Measurements from ENCODE around the gene TAF4B.
"Not testable (repeated sequence)": the region's sequence is repeated elsewhere in the genome, so short reads cannot be mapped to it uniquely, and the experiment has no call there.

Gene TAF4B

DNA sequence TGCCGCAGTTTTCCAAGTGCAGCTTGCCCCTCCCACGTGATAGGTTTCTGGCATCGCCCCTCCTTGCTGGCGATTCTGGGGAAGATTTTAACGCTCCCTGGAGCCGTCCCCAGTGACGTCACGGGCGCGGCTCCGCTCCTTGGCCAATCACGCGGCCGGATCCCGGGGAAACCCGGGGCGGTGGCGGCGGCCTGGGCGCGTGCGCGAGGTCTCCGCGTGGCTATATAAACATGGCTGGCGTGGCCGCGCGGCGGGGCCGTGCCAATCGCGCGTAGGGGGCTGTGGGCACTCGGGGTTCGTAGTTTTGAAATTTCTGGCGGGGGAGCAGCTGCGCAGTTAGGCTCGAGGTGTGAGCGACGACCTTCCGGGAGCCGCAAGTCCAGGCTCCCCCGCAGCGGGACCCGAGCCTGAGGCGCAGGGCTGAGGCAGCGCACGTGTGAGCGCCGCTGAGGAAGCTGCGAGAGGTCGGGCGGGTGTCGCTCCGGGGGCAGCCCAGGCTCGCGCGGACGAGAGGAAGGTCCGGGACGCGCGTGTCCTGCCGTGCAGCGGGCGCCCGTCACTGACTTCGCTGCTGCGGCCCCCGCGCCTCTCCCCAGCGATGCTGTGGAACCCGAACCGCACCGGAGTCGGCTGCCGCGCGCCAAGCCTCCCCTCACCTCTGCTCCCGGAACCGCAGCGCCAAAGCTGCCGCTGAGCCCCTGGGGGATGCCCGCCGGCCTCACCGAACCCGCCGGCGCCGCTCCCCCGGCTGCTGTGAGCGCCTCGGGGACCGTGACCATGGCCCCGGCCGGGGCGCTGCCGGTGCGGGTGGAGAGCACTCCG is at the start of gene TAF4B:
TSS of gene TAF4B (plus strand) at position 217 of the 822 bp plus-strand sequence. CDS start at position 706, 489 bp downstream.
- peak within 1 kb of the TSS; percentile 85 for H3K4me3 ChIP-seq
- peak within 1 kb of the TSS; percentile 87 for H3K9ac ChIP-seq
- no peak for TF ChIP-seq Cebpa-rat (IDR thresholded peaks at IDR 0.05)

DNA sequence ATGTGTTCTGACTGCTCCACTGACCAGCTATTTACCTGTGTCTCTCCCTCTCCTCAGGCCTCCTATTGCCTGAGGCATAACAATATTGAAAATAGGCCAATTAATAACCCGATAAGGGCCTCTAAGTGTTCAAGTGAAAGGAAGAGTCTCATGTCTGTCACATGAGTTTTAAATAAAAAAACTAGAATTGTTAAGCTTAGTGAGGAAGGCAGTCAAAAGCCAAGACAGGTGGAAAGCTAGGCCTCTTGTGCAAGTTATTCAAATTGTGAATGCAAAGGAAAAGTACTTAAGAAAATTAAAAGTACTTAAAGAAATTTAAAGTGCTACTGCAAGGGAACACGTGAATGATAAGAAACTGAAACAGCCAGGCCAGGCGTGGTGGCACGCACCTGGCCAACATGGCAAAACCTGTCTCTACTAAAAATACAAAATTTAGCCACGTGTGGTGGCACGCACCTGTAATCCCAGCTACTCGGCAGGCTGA is 44.9 kb upstream of the TAF4B start:
- Histone ChIP-seq H3K27ac (no peak overlapping the region), H3K4me3 (no peak overlapping the region), H3K4me1 (no peaks in the 10 kb centered on the region), H3K4me2 (no peak overlapping the region), H4K20me1 (no peaks in the 10 kb centered on the region), H3K9ac (no peak overlapping the region), H3K9me3 (peaks cover 17% of the 10 kb centered on the region), H3K27me3 (no peaks in the 10 kb centered on the region), H3K36me3 (no peaks in the 10 kb centered on the region)
- no peak for TF ChIP-seq Cebpa-rat (IDR thresholded peaks at IDR 0.05)

More for the DNA sequence above, at the start of gene TAF4B:
- Histone ChIP-seq H4K20me1 (peaks cover 31% of the 10 kb centered on the region), H3K4me2 (peak within 1 kb of the TSS; percentile 84), H3K27ac (peak within 1 kb of the TSS; percentile 87), H3K4me1 (peaks cover 24% of the 10 kb centered on the region), H3K9me3 (peaks cover 5% of the 10 kb centered on the region), H3K36me3 (peaks cover 10% of the 10 kb centered on the region), H3K27me3 (no peaks in the 10 kb centered on the region)

DNA sequence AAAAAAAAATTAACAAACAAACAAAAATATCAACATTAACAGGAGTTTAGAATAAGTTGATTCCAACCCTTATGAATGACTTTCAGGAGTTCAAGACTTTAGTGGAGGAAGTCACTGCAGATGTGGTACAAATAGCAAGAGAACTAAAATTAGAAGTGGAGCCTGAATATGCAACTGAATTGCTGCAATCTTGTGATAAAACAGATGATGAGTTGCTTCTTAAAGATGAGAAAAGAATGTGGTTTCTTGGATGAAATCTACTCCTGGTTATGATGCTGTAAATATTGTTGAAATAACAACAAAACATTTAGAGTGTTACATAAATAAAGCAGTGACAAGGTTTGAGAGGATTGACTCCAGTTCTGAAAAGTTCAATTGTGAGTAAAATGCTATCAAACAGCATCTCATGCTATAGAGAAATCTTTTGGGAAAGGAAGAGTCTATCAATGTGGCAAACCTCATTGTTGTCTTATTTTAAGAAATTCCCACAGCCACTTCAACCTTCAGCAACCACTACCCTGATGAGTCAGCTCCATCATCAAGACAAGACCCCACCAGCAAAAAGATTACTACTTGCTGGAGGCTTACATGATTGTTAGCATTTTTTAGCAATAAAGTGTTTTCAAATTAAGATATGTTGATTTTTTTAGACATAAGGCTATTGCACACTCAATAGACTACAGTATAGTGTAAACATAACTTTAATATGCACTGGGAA is 42.7 kb upstream of the TAF4B start:
- no peak for TF ChIP-seq Cebpa-rat (IDR thresholded peaks at IDR 0.05)
- H3K4me1 ChIP-seq: no peaks in the 10 kb centered on the region
- H4K20me1 ChIP-seq: no peaks in the 10 kb centered on the region
- no peak overlapping the region for H3K4me3 ChIP-seq
- H3K9ac ChIP-seq: no peak overlapping the region
- no peaks in the 10 kb centered on the region for H3K36me3 ChIP-seq
- H3K27me3 ChIP-seq: no peaks in the 10 kb centered on the region
- no peak overlapping the region for H3K4me2 ChIP-seq
- H3K27ac ChIP-seq: no peak overlapping the region
- H3K9me3 ChIP-seq: peaks cover 21% of the 10 kb centered on the region

GRCh38 chr18:26185267-26185666 is 41.0 kb upstream of the TAF4B start:
- no peaks in the 10 kb centered on the region for H3K36me3 ChIP-seq
- peaks cover 6% of the 10 kb centered on the region for H3K4me1 ChIP-seq
- no peaks in the 10 kb centered on the region for H3K27me3 ChIP-seq
- TF ChIP-seq Cebpa-rat (IDR thresholded peaks at IDR 0.05): no peak
- no peak overlapping the region for H3K9ac ChIP-seq
- H3K4me2 ChIP-seq: no peak overlapping the region
- H4K20me1 ChIP-seq: no peaks in the 10 kb centered on the region
- H3K4me3 ChIP-seq: no peak overlapping the region
- no peak overlapping the region for H3K27ac ChIP-seq
- H3K9me3 ChIP-seq: peaks cover 21% of the 10 kb centered on the region

GRCh38 chr18:26190506-26190905 is 35.7 kb upstream of the TAF4B start:
- H3K9ac ChIP-seq: no peak overlapping the region
- H3K4me2 ChIP-seq: peak overlapping the region; percentile 64
- H3K27me3 ChIP-seq: no peaks in the 10 kb centered on the region
- no peaks in the 10 kb centered on the region for H4K20me1 ChIP-seq
- H3K27ac ChIP-seq: no peak overlapping the region
- 0 out of 2 replicates have a peak, but pooled peaks cover 4% of the 10 kb centered on the region for H3K9me3 ChIP-seq
- no peak for TF ChIP-seq Cebpa-rat (IDR thresholded peaks at IDR 0.05)
- 0 out of 2 replicates have a peak overlapping the region, but pooled peaks have one; percentile 28 for H3K4me3 ChIP-seq
- H3K36me3 ChIP-seq: no peaks in the 10 kb centered on the region
- peaks cover 19% of the 10 kb centered on the region for H3K4me1 ChIP-seq

- Histone ChIP-seq H4K20me1 (no peaks in the 10 kb centered on the region), H3K4me1 (peaks cover 19% of the 10 kb centered on the region), H3K4me2 (no peak overlapping the region), H3K36me3 (no peaks in the 10 kb centered on the region), H3K9me3 (no peaks in the 10 kb centered on the region), H3K4me3 (no peak overlapping the region), H3K27ac (no peak overlapping the region), H3K27me3 (no peaks in the 10 kb centered on the region), H3K9ac (no peak overlapping the region)
- TF ChIP-seq Cebpa-rat (IDR thresholded peaks at IDR 0.05): no peak
Measured at GRCh38 chr18:26192233-26192632, 34.0 kb upstream of the TAF4B start.

DNA sequence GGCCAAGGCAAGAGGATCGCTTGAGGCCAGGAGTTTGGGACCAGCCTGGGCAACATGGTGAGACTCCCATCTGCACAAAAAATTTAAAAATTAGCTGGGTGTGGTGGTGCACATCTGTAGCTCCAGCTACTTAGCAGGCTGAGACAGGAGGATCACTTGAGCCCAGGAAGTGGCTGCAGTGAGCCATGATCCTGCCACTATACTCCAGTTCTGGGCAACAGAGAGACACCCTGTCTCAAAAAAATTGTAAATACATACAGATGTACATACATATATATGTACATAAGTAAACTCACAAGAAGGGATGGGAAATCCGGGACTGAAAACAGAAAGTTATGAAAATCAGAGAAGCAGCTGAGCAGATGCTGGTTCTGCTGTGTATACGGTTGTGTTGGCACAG is 29.6 kb upstream of the TAF4B start:
- no peak overlapping the region for H3K9ac ChIP-seq
- H3K4me2 ChIP-seq: no peak overlapping the region
- no peak overlapping the region for H3K27ac ChIP-seq
- H3K36me3 ChIP-seq: no peaks in the 10 kb centered on the region
- H3K27me3 ChIP-seq: no peaks in the 10 kb centered on the region
- no peaks in the 10 kb centered on the region for H4K20me1 ChIP-seq
- H3K4me1 ChIP-seq: no peaks in the 10 kb centered on the region
- H3K9me3 ChIP-seq: 0 out of 2 replicates have a peak, but pooled peaks cover 3% of the 10 kb centered on the region
- no peak for TF ChIP-seq Cebpa-rat (IDR thresholded peaks at IDR 0.05)
- H3K4me3 ChIP-seq: no peak overlapping the region

DNA sequence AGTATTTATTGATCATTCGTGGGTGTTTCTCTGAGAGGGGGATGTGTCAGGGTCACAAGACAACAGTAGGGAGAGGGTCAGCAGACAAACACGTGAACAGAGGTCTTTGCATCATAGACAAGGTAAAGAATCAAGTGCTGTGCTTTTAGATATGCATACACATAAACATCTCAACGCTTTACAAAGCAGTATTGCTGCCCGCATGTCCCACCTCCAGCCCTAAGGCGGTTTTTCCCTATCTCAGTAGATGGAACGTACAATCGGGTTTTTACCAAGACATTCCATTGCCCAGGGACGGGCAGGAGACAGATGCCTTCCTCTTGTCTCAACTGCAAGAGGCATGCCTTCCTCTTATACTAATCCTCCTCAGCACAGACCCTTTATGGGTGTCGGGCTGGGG is 24.2 kb upstream of the TAF4B start:
- H3K4me2 ChIP-seq: not testable (repeated sequence)

GRCh38 chr18:26205318-26205717 is 20.9 kb upstream of the TAF4B start:
- Histone ChIP-seq H3K4me3 (no peak overlapping the region), H3K36me3 (no peaks in the 10 kb centered on the region), H3K4me1 (no peaks in the 10 kb centered on the region), H3K27me3 (no peaks in the 10 kb centered on the region), H3K9ac (no peak overlapping the region), H4K20me1 (no peaks in the 10 kb centered on the region), H3K4me2 (no peak overlapping the region), H3K9me3 (0 out of 2 replicates have a peak, but pooled peaks cover 3% of the 10 kb centered on the region), H3K27ac (no peak overlapping the region)
- TF ChIP-seq Cebpa-rat (IDR thresholded peaks at IDR 0.05): no peak

More for the DNA sequence above, 24.2 kb upstream of the TAF4B start:
- not testable (repeated sequence) for H3K27me3 ChIP-seq, H3K4me1 ChIP-seq, H3K27ac ChIP-seq, H4K20me1 ChIP-seq, H3K9me3 ChIP-seq, H3K36me3 ChIP-seq, H3K4me3 ChIP-seq, H3K9ac ChIP-seq

DNA sequence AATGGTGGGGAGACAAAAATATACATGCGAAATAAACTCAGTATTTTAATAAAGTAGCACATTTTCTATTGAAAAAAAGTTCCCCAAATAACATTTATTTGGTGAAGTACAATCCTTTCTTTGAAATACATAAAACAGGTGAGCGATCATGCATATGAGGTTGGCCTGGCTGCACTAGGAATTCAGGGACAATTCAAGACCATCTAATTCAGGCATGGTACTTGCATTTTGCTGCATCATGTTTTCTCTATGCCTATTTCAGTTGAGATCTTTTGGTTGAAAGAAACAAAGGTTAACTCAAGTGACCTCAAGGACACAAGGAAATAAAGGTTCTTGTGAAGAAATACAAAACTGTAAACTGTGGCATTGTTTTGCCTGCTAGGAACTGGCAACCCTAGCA is 19.8 kb upstream of the TAF4B start:
- Histone ChIP-seq H3K9me3 (no peaks in the 10 kb centered on the region), H4K20me1 (no peaks in the 10 kb centered on the region), H3K4me3 (no peak overlapping the region), H3K4me2 (no peak overlapping the region), H3K27me3 (no peaks in the 10 kb centered on the region), H3K27ac (no peak overlapping the region), H3K4me1 (no peaks in the 10 kb centered on the region), H3K36me3 (no peaks in the 10 kb centered on the region), H3K9ac (no peak overlapping the region)
- no peak for TF ChIP-seq Cebpa-rat (IDR thresholded peaks at IDR 0.05)

All from BLaER1 (cell line).